Measurements from ENCODE around the gene RIT2.

The RIT2 gene

DNA sequence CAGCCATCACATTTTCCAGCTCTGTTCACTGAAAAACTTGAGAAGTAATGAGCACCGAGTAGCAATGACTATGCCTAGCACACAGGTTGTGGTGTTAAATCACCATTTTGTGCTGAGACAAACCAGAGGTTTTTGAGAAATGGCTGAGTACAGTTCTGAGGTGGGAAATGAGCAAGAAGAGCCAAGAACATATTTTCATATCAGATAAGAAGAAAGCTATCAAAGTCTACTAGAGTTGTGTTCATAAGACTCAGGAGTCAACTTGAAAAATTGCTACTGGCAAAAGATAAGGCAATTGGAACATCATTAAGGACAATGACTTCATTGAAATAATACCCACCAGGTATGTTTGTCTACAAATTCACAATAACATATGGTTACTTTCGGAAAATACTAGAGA is 108.1 kb downstream of the RIT2 start:
- no peak for DNase-seq

GRCh38 chr18:43004421-43004820 is 111.1 kb downstream of the RIT2 start:
- no peak for DNase-seq

DNA sequence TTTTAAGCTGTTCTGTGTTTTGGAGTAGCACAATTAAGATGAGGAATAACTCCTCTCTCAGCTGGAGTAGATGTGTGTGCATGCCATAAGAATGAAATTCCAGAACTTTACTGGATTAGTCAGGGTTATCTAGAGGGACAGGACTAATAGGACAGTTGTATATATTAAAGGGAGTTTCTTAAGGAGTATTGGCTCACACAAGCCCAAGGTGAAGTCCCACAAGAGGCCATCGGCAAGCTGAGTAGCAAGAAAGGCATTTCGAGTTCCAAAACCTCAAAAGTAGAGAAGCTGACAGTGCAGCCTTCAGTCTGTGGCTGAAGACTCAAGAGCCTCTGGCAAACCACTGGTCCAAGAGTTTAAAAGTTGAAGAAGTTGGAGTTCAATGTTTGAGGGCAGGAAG is 113.7 kb downstream of the RIT2 start:
- no peak for DNase-seq

DNA sequence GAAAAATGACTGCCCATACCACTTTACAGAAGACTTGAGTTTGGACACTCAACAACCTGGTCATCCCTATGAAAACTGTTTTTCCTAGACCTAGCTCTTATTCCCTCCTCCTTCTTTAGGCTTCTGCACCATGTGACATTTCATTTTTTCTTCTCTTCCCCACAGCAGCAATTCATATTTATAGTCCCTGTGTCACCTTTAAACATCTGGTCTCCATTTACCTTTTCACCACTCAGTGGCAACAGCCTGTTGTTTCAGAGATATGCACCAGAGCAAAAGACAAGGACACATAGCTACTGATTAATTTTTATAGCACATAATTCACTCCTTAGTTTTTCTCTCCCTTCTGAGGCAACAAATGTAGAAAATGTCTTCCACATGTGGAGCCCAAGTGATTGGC is 118.7 kb downstream of the RIT2 start:
- no peak for DNase-seq

DNA sequence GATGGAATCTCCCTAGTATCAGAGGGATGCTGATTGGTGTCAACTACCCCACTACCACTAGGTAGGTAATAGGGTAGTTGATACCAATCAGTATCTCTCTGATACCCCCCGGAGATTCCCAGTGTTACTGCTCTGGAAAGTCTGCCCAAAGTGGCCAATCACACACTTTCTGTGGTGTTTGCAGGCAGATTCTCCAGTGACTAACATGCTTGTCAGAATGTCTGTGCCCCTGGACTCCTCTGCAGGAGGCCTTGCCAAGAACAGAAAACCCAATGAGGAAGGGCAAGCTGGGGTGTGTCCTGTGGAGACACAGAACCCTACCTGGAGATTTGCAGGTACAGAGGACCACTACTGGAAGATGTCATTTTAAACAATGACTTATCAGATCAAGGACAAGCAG is 135.1 kb downstream of the RIT2 start:
- DNase-seq: no peak

DNA sequence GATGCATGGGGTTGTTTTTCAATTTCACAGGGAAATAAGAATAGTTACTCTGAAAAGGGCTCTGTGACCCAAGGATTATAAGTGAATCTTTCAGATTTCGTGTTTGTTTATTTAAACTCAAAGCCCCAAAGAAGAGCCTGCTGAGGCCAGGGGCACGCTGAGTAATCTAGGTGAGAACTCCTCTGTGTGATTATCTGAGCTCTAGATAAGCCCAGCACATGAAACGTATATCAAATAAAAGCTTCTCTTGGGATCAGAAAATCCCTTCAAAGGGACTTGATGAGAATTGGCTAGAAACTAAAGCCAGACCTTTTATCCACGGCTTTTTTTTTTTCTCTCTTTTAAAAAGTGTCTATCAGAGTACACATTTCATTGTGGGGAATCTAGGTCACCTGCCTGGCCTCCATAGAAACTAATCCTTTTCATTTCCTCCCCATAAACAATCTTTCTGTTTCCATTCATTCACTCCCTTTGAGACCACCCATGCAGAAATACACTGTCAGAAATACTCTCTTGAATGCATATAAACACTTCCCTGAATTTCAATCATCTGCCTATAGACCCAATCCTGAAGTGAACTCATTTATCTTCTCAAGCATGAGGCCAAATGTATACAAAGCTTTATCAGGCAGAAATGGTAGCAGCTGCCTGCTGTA is 137.4 kb downstream of the RIT2 start:
- DNase-seq: no peak

DNA sequence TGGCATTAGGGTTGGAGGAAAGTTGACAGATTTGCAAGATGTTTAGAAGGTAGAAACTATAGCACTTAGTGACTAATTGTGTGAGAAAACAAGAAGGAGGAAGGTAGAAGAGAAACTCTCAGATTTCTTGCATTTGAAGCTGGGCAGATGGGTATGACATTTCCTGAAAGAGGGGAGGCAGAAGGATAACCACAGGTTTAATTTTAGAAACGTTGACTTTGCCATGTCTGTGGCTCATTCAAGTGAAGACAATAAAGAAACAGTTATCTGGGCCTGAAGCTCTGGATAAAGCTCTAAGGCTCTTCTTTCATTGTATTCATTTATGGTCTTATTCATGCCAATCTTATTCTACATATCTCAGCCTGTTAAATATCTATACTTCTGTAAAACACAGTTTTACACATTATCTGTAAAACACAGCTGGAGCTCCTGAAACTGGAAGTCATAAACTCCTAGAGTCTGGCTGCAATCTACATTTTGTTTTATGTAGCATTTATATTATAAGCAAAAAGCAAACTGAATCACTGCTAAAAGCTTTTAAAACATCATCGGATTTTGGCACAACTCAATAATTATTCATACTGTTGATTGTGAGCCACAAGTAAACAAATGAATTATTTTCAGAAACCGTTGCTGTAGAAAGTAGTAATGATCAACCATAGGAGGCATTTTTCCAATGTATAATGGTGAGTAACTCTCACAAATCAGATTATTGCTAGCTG is 138.5 kb downstream of the RIT2 start:
- DNase-seq: no peak

- DNase-seq: no peak
Observed at GRCh38 chr18:42969366-42969765, 146.1 kb downstream of the RIT2 start.

- DNase-seq: no peak
Observed at GRCh38 chr18:42961298-42961697, 154.2 kb downstream of the RIT2 start.

- DNase-seq: no peak
Observed at GRCh38 chr18:42959528-42959927, 156.0 kb downstream of the RIT2 start.

DNA sequence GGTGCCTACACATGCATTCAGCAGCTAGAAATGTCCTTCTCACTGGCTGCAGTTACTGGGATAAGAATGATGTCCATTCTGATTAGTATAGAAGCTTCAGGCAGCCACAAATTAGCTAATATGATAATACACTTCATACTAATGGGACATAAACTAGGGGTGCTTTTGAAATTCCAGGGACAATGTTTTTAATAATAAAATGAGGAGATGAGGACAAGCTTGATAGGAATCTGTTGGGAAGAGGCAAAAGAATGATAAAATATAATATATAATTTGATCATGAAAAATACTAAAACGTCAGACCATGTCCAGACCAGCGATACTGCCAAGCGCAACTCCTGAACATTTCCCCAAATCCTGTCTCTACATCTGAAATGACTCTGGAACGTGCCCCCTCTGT is 157.1 kb downstream of the RIT2 start:
- DNase-seq: no peak

GRCh38 chr18:42956287-42956686 is 159.2 kb downstream of the RIT2 start:
- DNase-seq: no peak

DNA sequence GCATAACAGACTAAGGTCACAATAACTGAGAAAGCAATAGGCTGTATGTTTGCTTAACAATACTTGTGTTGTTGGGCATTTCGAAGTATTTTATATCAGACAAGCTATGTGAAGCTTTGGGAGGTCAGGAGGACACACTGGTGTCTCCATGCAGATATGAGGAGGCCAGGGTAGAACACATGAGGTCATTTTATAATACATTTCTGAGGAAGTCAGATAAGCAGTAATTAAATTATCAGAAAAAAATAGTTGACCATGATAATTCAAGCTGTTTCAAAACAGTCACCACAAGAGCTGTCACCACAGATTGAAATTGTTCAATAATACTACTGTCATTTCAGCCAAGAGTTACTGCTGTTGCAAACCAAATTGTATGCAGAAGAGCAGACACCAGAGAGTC is 160.6 kb downstream of the RIT2 start:
- DNase-seq: no peak

DNA sequence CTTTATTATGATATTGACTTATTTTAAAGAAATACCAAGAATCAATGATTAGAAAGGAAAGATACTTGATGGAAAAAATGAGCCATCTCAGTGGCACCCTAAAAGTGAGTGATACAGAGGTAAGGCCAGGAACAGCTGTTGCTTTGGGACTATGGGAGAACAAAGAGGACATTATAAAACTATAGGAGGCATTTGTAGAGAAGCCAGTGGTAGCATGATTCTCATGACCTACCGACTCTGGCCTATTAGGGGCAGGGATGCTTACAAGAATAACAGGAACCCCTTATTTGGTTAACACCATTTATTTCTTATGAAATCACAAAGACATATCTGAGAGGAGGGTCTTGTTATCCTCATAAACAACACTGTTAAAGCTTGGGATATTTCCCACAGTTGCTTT is 162.2 kb downstream of the RIT2 start:
- DNase-seq: no peak

GRCh38 chr18:42950732-42951131 is 164.8 kb downstream of the RIT2 start:
- DNase-seq: no peak

DNA sequence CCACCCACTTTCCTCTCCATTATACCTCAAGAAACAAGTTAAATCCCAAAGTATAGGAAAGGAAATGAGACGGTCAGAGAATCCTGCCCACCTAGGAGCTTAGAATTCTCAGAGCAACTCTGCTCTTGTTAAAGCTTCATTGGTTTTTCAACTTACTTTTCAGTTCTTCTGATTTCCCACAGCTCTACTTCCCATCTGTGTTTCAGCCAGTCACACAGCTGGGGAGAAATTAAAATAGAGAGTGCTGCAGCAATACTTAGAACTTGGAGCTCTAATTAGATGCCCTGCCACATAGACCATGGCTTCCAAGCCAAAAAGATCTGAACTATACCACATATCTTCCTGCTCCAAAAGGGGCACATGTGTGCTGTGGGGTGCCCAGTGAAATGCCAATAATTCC is 166.7 kb downstream of the RIT2 start:
- no peak for DNase-seq

- no peak for DNase-seq
Observed at GRCh38 chr18:42941860-42942259, 173.6 kb downstream of the RIT2 start.

DNA sequence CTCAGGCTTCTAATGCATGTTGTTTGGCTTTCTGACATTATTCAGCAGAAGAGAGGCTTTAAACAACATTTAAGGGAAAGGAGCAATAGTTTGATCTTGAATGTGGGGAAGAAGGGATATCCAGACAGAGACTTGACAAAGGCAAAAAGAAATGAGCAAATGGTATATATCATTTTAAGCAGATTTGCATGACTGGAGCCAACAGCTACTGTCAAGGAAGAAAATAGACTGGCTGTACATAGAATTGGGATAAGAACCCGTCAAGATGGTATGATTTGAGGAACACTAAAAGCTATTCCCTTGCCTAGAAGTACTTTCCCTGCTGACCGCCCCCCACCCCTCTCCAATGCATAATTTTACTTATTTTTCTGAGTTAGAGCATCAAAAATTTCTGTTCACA is 174.5 kb downstream of the RIT2 start:
- no peak for DNase-seq

DNA sequence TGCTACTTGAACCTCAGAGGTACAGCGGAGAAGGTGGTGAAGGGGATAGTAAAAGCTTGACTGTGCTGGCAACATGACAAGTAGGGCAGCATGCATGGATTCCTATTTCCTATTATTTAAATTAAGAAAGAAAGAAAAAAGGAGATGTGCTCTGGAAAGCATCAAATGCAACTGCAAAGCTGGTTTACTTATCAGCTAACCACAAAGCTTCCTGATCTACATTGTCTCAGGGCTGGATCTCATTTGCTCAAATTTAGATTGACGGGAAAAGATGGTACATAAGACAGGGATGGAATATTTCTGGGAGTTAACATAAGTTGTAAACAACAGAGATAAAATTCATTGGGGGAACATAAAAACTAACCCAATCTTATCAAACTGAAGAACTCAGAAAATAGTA is 178.0 kb downstream of the RIT2 start:
- no peak for DNase-seq

GRCh38 chr18:42936289-42936688 is 179.2 kb downstream of the RIT2 start:
- DNase-seq: no peak

DNA sequence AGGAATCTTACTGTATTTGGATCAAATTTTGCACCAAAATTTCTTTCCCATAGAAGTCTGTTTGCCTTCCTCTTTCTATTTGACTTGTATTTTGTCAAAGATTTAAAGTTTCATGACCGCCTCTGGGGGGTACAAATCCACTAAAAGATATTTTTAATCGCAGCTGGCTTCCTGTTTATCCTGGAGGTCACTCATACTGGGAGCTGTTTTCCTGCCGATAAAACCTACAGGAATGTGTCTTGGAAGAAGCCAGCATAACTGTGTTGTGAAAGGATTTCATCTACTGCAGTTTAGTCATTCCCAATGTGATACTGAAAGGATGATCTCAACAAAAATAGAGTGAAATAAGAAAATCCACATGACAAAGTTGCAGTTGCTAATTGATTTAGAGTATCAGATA is 184.0 kb downstream of the RIT2 start:
- DNase-seq: no peak

DNA sequence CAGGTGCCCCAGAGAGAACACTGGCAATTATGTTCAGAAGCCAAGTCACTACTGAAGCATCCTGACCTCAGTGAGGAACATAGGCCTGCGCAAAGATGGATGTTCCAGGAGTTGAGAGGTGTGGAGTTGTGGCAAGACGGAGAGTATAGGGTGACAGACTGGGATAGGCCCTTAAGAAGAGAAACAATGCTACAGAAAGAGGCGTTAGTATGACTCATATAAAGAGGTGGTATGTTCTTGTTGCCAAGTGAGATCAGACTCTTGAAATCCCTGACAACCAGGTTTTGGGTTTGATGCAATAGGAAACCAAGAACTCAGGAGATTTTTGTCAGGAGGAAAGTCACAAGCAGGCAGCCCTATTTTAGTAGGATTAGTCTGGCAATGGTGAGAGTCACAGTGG is 185.6 kb downstream of the RIT2 start:
- no peak for DNase-seq

DNA sequence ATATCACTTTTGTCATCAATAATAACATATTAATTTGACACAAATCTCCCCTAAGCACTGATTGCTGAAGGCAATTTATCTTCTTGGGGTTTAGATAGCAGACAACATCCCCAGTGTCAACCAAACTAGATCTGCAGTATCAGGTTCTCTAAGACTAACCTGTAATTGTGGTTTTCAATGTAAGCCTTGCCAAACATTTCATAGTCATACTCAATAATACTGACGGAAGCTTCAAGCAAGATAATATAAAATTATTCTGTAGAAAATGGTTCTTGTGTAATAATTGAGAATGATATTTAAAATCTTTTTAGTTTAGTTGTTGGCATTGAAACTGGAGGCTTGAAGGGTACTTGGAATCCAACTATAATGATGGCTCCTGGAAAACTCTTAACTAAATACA is 186.3 kb downstream of the RIT2 start:
- no peak for DNase-seq

- no peak for DNase-seq
Observed at GRCh38 chr18:42925036-42925435, 190.4 kb downstream of the RIT2 start.

GRCh38 chr18:42922363-42922762 is 193.1 kb downstream of the RIT2 start:
- DNase-seq: no peak

All from CD4-positive, alpha-beta T cell treated with Interferon alpha-2 for 1 hour (primary cell).